KMS-11 (cell line): ENCODE measurements around the gene AKAP13.

Experiments
- H2AFZ ChIP-seq: fragments of 200-600 bp; sonication (generic); 2 replicates; pipeline ENCODE4 v1.6.1; 2016; ENCODE audit warnings: antibody characterized with exemption, mixed run types, low read depth
- H3K27ac ChIP-seq: fragments of 200-600 bp; sonication (generic); 2 replicates; pipeline ENCODE4 v1.6.1; 2016; ENCODE audit warnings: mild to moderate bottlenecking, mixed run types
- H3K27me3 ChIP-seq: fragments of 200-600 bp; sonication (generic); 2 replicates; pipeline ENCODE4 v1.6.1; 2017; ENCODE audit warnings: mild to moderate bottlenecking, low read depth, mixed run types, moderate library complexity; ENCODE audit not compliant: insufficient read depth
- H3K36me3 ChIP-seq: fragments of 200-600 bp; sonication (generic); 2 replicates; pipeline ENCODE4 v1.6.1; 2017; ENCODE audit warnings: mild to moderate bottlenecking, mixed run types; ENCODE audit not compliant: insufficient read depth
- H3K4me1 ChIP-seq: fragments of 200-600 bp; sonication (generic); 2 replicates; pipeline ENCODE4 v1.6.1; 2016; ENCODE audit warnings: mild to moderate bottlenecking, low read depth, mixed run types; ENCODE audit not compliant: poor library complexity, severe bottlenecking
- H3K4me2 ChIP-seq: fragments of 200-600 bp; sonication (generic); 2 replicates; pipeline ENCODE4 v1.7.0; 2016; ENCODE audit warnings: mild to moderate bottlenecking, mixed run types
- H3K4me3 ChIP-seq: fragments of 200-600 bp; sonication (generic); IDR thresholded peaks from 2 replicates; pipeline ENCODE4 v1.6.1; 2017; ENCODE audit warnings: low read depth, low read length, mixed read lengths; ENCODE audit not compliant: insufficient read depth
- H3K79me2 ChIP-seq: fragments of 200-600 bp; sonication (generic); 2 replicates; pipeline ENCODE4 v1.6.1; 2016; ENCODE audit warnings: low read depth, mixed run types; ENCODE audit not compliant: insufficient read depth
- H3K9ac ChIP-seq: fragments of 200-600 bp; sonication (generic); 2 replicates; pipeline ENCODE4 v1.6.1; 2016; ENCODE audit warnings: mild to moderate bottlenecking, mixed run types
- H4K20me1 ChIP-seq: fragments of 200-600 bp; sonication (generic); 2 replicates; pipeline ENCODE4 v1.6.1; 2016; ENCODE audit warnings: mild to moderate bottlenecking, mixed run types; ENCODE audit not compliant: insufficient read depth
- TF ChIP-seq, protein P1 (sequence below): fragments of 200-600 bp; sonication (generic); conservative IDR thresholded peaks from 2 replicates; pipeline ENCODE4 v1.6.1; 2017; ENCODE audit warnings: low read depth, mild to moderate bottlenecking, antibody characterized with exemption, low read length, moderate library complexity, mixed read lengths

The AKAP13 gene

DNA sequence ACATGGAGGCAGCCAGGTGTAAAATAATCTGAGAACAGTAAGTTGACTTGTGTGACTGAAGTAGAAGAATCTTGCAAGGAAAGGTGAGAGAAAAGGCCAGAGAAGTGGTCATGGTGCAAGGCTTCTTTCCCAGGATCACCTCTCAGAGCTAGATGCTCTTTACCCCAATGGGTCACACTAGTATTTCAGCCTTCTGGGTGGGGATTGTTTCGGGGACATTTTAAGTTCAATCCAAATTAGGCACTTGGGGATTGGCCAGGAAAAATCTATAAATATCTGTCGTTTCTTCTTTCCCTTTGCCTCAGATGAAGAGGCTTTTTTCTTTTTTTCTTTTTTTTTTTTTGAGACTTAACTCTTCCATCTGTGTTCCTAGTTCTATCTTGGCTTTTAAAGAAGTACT is 226.3 kb downstream of the AKAP13 start:
- H4K20me1 ChIP-seq = no peaks in the 10 kb centered on the region
- H3K36me3 ChIP-seq = no peaks in the 10 kb centered on the region
- no peaks in the 10 kb centered on the region for H3K79me2 ChIP-seq
- no peak overlapping the region for H3K27ac ChIP-seq
- TF ChIP-seq, protein P1, sequence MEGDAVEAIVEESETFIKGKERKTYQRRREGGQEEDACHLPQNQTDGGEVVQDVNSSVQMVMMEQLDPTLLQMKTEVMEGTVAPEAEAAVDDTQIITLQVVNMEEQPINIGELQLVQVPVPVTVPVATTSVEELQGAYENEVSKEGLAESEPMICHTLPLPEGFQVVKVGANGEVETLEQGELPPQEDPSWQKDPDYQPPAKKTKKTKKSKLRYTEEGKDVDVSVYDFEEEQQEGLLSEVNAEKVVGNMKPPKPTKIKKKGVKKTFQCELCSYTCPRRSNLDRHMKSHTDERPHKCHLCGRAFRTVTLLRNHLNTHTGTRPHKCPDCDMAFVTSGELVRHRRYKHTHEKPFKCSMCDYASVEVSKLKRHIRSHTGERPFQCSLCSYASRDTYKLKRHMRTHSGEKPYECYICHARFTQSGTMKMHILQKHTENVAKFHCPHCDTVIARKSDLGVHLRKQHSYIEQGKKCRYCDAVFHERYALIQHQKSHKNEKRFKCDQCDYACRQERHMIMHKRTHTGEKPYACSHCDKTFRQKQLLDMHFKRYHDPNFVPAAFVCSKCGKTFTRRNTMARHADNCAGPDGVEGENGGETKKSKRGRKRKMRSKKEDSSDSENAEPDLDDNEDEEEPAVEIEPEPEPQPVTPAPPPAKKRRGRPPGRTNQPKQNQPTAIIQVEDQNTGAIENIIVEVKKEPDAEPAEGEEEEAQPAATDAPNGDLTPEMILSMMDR = no peak
- no peak overlapping the region for H2AFZ ChIP-seq
- H3K9ac ChIP-seq = no peak overlapping the region
- H3K4me3 ChIP-seq = no peak overlapping the region
- H3K4me2 ChIP-seq = no peak overlapping the region
- no peaks in the 10 kb centered on the region for H3K4me1 ChIP-seq
- H3K27me3 ChIP-seq = no peaks in the 10 kb centered on the region

DNA sequence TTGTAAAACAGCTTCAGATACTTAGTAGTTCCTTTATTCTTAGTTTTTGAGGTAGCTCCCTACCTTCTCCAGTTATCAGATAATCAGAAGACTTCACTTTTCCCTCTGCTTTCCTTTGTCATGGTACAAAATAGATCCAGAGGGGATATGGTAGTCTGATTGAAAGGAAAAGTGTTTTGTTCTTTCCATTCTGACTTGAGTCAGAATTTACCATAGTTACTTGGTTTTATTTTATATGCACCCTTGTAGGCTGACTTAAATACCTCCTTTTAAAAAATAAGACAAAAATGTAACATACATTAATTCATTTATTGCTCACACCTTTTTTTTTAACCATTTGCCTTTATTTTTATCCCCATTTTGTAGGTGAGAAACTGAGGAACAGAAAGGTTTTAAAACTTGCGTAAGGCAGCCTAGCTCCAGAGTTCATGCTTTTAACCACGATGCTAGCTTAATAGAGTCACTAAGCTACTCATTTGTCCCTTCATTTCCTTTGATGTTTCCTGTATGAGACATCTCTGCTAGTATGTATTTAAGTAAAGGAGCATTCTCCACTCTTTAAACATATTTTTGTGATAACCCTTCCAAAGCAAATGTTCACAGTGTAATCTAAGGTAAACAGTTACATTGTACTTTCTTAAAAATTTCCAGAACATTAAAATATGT is 226.9 kb downstream of the AKAP13 start:
- Histone ChIP-seq H3K4me3 (no peak overlapping the region), H3K27me3 (no peaks in the 10 kb centered on the region), H2AFZ (no peak overlapping the region), H4K20me1 (no peaks in the 10 kb centered on the region), H3K27ac (no peak overlapping the region), H3K36me3 (no peaks in the 10 kb centered on the region), H3K4me1 (no peaks in the 10 kb centered on the region), H3K79me2 (no peaks in the 10 kb centered on the region), H3K9ac (no peak overlapping the region), H3K4me2 (no peak overlapping the region)
- TF ChIP-seq, protein P1 = no peak

DNA sequence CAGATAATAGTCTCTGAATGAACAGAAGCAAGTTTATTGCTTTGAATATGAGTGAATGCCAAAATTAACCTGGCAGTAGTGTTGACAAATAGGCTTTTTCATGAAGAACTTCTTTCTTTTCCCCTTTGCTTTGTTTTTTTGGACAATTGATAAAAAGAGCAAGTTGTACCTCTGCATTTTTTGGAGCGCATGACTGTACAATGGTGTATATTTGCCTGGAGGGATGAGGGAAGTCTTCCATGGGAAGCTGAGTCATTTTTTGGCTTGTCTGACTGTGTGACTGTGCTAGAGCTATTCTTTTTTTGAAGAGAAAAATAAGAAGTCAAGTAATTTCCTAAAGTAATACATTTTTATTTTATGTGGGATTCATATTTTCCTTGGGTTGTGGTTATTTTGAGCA is 227.4 kb downstream of the AKAP13 start:
- no peak overlapping the region for H3K27ac ChIP-seq
- no peaks in the 10 kb centered on the region for H3K36me3 ChIP-seq
- H3K79me2 ChIP-seq = no peaks in the 10 kb centered on the region
- TF ChIP-seq, protein P1 = no peak
- H3K4me3 ChIP-seq = no peak overlapping the region
- H2AFZ ChIP-seq = no peak overlapping the region
- H4K20me1 ChIP-seq = no peaks in the 10 kb centered on the region
- no peaks in the 10 kb centered on the region for H3K27me3 ChIP-seq
- no peak overlapping the region for H3K9ac ChIP-seq
- no peak overlapping the region for H3K4me2 ChIP-seq
- no peaks in the 10 kb centered on the region for H3K4me1 ChIP-seq

DNA sequence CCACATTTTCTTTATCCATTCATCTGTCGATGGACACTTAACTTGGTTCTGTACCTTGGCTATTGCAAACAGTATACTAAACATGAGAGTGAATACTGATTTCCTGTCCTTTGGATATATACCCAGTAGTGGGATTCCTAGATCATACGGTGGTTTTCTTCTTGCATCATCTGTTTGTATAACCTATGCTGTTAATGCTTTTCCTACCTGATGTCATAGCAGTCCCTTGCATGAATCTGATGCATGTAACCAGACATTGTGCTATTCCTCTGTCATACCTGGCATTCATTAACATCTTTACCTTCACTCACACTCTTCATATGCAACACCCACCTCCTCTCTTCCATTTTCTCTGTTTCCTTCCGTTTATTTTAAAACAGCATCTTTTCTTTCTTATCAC is 229.1 kb downstream of the AKAP13 start:
- no peaks in the 10 kb centered on the region for H3K79me2 ChIP-seq
- H3K36me3 ChIP-seq = no peaks in the 10 kb centered on the region

More for the DNA sequence above, 229.1 kb downstream of the AKAP13 start:
- Histone ChIP-seq H3K4me2 (no peak overlapping the region), H3K4me3 (no peak overlapping the region), H3K9ac (no peak overlapping the region), H2AFZ (no peak overlapping the region), H4K20me1 (no peaks in the 10 kb centered on the region), H3K27ac (no peak overlapping the region), H3K4me1 (no peaks in the 10 kb centered on the region), H3K27me3 (no peaks in the 10 kb centered on the region)
- TF ChIP-seq, protein P1 = no peak
